HUDEP-2 (cell line): ENCODE results near the gene SRRM5.
"Not testable (repeated sequence)": the region's sequence is repeated elsewhere in the genome, so short reads cannot be mapped to it uniquely, and the experiment has no call there.

ENCODE experiments used
- DNase-seq, 76 experiments: peaks; one replicate each; lab custom pipeline; 2025; ENCODE audit not compliant: unreplicated experiment in 76 of 76; lab: John Stamatoyannopoulos, UW

The SRRM5 gene

DNA sequence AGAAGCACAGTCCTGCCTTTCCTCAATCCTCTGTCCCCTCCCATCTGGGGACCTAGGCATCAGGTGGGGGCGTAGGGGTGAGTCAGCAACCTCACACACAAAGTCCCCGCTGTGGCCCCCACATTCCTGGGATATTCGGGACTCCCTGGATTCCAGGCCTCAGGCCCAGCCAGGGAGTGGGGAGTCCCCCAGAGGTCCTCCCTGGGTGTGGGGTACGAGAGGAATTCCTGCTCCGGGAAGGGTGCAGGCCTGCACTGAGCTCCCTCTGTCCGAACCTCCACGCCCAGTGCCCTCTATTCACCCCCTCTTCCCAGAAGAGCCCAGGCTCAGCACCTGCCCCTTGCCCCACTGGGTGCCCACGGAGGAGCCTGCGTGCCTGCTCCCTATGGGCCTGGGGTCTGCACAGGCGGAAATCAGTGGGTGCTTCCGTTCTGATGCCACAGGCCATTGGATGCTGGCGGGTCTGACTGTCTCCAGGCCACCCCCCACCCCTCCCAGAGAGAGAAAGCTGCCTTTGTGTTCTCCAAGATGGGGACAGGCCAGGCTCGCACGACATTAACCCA lies 24.3 kb downstream of the SRRM5 start:
- DNase-seq = no peak

DNA sequence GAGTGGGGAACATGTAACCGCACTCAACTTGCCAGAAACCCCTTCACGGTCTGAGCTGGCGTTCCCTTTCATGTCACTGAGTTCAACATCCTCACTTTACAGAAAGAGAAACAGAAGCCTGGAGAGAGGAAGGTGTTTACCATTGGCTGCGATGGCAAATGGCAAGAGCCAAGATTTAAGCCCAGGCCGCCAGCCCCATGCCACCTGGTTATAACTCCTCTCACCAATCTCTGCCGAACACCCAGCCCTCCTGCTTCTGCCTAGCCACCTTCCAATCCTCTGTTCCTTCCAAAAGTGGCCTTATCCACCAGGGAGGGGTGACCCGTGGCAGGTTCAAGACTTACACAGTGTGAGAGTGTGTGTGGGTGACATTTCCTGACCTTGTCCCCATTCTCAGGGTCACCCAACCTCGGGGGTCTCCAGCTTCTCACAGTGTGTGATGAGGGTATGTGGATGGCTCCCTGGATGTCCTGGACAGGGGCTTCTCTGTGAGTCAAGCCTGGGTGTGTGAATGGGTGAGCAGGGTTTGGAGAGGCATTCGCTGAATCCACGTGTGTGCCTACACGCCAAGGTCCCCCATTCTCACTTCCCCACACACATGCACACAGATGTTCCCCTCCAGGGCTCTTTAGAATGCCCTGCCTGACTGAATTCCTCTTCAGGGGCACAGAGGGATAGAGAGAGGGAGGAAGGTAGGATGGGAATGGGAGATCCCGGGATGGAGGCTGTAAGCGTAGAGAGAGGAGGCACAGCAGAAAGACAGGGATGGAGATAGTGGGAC lies 26.5 kb downstream of the SRRM5 start:
- no peak for DNase-seq

DNA sequence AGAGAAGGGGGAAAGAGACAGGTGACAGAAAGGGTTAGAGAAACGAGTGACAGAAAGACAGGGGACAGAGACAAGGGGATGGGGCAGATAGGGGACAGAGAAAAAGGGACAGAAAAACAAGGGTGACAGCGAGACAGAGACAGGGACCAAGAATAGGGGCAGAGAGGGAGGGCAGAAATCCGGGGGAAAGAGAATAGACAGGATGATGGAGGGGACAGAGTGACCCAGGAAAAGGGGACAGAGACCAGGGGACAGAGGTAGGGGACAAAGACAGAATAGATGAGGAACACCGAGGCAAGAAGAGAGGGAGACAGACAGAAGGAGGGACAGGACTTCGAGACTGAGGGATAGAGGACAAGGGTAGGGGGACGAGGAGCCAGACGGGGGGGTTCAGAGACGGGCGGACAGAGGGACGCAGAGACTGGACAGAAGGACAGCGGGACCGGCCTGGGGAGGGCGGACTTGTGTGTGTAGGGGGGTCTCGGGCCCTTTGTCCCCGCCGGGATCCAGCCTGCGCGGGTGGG lies 27.2 kb downstream of the SRRM5 start:
- DNase-seq = no peak

DNA sequence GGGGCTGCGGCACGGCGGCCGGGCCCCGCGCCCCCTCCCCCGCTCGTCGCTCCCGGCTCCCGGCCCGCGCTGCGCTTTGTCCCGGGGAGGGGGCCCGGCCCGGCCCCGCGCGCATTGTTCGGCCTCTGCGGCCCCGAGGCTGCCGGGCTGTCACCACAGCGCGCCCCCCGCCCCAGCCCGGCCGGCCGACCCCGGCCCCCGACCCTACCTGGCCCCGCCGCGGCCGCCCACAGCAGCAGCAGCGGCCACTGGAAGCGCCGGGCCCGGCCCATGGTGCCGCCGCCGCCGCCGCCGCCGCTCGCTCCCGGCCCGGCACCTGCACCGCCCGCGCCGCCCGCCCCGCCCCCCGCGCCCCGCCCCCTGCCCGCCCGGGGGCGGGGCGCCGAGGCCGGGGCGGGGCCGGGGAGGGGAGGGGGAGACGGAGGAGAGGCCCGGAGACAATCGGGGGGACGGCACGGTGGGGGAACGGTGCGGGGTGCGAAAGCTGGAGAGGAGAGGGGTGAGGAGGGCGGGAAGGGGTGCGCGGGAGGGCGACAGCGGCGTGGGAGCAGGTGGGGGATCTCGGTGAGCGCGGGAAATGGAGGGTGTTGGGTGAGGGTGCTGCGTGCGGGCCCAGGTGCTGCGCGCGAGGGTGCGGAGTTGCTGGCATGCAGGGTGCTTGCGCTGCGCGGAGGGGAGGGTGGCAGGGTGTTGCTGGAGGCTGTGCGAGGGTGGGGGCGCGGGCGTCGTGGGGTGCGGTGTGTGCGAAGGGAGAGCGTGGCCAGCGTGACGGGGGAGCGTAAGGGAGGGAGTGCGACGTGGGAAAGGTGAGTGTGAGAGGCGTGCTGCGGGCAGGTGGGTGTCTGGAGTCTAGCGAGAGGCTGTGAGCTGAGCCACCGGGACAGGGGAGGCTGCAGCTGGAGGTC lies 27.9 kb downstream of the SRRM5 start, which contains the start of gene CADM4:
TSS of gene CADM4 (minus strand) at position 332 of the 905 bp plus-strand sequence. CDS start at position 272, 60 bp downstream.
- DNase-seq = peak in 14 of 76 experiments; percentile 10 to 33 (median 16)

DNA sequence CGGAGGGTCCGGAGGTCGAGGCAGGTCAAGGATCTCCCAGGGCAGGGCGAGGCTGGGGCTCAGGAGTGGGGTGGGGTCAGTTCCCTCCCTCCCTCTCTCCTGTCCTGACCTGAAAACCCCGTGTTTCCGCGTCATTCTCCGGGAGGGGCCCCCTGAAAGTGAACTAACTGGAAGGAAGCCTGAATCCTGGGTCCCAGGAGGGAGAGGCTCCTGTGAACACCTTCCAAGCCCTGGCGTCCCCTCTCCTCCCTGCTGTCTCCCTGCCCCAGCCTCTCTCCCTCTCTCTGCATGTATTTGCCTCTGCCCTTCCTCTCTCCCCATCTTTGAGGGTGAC lies 28.5 kb downstream of the SRRM5 start:
- DNase-seq = no peak

DNA sequence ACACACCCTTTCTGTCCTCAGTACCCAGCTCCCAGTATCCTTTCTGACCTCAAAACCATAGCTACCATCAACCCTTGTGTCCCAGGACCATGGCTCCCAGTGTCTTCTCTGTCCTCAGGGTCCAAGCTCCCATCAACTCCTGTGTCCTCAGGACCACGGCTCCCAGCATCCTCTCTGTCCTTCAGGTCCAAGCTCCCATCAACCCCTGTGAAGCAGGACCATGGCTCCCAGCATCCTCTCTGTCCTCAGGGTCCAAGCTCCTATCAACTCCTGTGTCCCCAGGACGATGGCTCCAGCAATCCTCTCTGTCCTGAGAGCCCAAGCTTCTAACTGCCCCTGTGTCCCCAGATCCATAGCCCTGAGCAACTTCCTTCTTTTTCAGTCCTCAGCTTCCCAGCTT lies 29.4 kb downstream of the SRRM5 start:
- DNase-seq = no peak

DNA sequence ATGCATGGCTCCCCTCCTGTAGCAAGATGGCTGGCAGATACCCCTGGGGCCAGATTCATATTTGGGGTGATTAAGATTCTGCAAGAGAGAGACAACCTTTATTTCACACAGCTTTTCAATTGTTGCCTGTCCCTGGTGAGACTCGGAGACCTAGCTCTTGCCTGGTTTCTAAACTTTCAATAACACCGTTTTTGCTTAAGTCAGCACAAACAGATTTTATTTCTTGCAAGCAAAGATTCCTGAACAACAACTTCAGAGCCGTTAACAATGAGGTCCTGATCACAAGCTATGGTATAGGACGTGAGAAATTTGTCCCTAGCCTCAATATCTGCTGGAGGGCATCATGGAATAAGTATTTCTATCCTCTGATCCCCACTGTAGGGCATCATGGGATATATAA lies 30.6 kb downstream of the SRRM5 start:
- no peak for DNase-seq

DNA sequence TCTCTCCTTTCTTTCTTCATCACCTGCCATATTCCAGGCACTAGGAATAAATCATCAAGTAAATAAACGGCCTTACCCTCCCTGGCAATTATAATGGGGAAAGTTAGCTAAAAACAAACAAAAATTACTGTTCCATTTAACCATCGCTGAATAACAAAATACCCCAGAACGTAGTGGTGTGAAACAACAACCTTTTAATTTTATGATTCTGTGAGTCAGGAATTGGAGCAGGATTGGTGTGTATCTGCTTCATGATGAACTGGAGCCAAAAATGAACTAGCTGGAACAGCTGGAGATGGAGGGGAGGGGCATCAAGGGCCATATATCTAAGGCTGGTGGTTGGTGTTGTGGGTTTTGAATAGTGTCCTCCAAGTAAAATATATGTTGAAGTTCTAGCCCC lies 31.4 kb downstream of the SRRM5 start:
- no peak for DNase-seq

DNA sequence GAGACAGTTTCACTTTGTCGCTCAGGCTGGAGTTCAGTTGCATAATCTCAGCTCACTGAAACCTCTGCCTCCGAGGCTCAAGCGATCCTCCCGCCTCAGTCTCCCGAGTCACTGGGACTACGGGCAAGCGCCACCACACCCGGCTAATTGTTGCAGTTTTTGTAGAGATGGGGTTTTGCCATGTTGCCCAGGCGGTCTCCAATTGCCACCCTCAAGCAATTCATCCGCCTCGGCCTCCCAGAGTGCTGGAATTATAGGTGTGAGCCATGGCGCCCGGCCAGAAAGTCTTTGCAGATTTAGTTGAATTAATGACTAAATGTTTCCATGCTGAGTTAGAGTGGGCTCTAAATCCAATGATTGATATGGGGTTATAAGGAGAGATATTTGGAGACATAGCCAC lies 32.3 kb downstream of the SRRM5 start:
- DNase-seq = no peak

DNA sequence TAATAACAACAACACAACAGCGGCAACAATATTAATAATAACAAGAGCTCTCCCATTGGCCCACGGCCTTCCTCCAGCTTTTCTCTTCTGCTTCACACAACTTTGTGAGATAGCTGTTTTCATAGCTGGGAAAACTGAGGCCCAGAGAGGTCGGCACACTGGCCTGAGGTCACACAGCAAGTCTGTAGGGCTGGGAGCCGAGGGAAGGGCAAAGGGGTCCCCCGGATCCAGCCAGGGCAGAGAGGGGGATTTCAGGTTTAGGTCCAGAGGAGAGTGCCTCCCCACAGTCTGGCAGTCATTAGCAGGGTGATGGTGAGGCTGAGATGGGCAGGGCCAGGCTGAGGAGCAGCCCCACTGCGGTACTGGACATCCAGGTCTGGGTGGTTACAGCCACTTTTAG lies 36.7 kb downstream of the SRRM5 start:
- DNase-seq = no peak

DNA sequence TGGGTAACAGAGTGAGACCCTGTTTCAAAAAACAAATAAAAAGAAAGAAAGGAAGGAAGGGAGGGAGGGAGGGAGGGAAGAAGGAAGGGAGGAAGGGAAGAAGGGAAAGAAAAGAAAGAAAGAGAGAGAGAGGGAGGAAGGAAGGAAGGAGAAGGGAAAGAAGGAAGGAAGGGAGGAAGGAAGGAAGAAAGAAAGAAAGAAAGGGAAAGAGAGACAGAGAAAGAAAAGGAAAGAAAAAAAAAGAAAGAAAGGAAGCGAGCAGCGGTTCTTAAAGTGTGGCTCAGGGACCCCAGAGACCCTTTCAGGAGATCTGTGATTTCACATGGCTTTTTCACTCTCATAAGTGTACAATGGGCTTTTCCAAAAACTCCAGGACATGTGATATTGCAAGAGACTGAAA lies 37.6 kb downstream of the SRRM5 start:
- no peak for DNase-seq

DNA sequence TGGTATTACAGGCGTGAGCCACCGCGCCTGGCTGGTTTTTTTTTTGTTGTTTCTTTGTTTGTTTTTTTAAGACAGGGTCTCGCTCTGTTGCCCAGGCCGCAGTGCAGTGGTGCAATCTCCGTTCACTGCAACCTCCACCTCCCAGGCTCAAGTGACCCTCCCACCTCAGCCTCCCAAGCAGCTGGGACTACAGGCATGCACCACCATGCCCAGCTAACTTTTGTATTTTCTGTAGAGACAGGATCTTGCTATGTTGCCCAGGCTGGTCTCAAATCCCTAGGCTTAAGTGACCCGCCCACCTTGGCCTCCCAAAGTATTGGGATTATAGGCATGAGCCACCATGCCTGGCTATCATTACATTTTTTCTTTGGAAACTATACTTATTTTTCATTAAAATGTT lies 38.4 kb downstream of the SRRM5 start:
- not testable (repeated sequence) for DNase-seq

DNA sequence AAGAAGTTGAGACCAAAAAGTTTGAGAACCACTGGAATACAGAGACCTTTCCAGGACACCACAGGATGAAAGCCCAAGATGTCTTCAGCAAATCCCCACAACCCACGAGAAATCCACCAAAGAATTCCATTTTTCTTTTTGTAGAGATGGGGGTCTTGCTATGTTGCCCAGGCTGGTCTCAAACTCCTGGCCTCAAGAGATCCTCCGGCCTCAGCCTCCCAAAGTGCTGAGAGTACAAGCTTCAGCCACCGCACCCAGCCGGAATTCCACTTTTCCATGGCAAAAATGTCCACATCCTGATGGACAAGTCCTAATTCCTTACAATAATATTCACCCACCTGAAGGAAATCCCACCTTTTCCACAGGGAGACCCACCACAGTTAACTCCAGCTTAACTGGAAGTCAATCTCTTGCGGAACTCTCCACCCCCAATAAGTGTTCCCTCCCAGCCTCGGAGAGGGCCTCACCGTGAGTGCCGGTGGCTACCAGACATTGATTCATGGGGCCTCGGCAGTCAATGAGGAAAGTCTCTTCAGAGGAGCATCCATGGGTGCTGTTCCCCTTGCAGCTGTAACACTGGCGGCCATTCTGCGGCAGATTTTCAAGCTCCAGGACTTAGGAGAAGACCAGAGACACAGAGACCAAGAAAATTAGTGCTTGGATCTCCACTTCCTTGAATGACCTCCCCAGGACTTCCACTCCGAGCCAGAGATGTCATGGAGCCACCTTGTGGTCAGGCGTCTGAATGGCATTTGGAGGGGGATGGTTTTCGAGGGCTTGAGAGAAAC lies 40.1 kb downstream of the SRRM5 start:
- peak in 65 of 76 experiments; percentile 13 to 80 (median 58) for DNase-seq

DNA sequence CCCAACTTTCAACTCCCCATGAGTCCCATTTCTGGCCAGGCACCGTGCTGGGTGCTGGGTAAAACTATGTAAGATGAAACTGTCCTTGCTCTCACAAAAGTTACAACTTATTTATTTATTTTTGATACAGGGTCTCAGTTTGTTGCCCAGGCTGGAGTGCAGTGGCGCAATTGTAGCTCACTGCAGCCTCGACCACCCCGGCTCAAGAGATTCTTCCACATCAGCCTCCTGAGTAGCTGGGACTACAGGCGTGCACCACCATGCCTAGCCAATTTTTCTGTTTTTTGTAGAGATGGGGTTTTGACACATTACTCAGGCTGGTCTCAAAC lies 40.6 kb downstream of the SRRM5 start:
- DNase-seq = no peak

DNA sequence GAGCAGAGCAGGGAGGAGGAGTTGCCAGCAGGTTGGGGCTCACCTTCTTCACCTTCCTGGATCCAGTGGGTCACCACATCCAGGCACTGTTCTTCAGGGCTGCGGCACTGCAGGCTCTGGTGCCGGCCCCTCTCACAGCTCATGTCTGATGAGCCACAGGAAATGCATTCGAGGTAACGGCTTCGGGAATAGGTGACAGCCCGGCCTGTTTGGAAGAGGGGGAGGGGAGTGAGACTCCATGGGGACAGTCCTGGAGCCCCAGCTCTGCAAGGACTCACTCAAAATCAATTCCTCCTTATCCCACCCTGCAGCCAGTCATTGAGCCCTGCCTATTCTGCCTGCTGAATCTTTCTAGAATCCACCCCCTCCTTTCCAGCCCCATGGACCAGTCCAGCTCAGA lies 44.5 kb downstream of the SRRM5 start:
- no peak for DNase-seq

DNA sequence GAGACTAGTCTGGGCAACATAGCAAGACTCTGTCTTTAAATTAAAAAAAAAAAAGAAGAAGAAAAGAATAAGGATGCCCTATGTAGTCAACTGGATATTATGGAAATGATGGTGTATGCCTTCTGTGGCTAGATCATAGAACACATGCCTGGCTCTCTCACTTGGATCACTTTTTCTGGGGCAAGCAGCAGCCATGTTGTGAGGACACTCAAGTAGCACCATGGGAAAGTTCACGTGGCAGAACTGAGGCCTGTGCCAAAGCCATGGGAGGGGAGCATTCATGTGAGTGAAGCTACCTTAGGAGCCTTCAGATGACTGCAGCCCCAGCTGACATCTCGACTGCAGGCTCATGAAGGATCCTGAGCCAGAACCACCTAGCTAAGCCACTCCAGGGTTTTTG lies 46.1 kb downstream of the SRRM5 start:
- no peak for DNase-seq

DNA sequence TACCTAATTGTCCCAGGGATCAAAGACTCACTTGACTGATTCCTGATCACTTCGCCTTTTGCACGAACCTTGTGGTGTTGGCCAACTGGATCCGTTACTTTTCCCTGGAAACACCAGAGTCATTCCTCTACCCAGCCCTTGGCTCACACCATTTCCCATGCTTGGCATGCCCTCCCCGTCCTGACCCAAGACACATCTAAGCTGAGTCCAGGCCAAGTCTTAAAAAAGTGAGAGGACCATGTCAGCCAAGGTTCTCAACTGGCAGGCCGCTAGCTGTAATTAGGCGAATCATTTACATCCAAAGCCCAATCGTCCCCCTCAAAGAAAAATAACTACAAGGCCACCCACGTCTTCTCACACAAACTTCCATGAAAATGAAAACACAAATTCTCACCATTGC lies 46.6 kb downstream of the SRRM5 start:
- DNase-seq = no peak

DNA sequence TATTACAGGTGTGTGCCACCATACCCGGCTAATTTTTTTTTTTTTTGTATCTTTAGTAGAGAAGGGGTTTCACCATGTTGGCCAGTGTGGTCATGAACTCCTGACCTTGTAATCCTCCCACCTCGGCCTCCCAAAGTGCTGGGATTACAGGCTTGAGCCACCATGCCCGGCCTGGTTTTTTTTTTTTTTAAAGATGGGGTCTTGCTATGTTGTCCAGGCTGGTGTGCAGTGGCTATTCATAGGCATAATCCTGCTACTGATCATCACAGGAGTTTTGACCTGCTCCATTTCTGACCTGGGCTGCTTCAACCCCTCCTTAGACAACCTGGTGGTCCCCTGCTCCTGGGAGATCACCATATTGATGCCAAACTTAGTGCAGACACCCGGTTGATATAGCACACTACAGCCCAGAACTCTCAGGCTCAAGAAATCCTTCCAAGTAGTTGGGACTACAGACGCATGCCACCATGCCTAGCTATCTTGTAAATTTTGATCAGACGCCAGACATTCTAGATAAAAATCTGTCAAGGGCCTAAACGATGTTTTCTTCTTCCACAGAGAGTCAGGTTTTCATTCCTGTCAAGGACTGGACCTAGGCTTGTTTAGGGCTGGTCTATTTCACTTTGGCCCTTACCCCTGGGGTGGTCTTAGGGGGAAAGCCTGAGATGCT lies 48.5 kb downstream of the SRRM5 start:
- DNase-seq = peak in 3 of 76 experiments; percentile 4 to 13 (median 10)

DNA sequence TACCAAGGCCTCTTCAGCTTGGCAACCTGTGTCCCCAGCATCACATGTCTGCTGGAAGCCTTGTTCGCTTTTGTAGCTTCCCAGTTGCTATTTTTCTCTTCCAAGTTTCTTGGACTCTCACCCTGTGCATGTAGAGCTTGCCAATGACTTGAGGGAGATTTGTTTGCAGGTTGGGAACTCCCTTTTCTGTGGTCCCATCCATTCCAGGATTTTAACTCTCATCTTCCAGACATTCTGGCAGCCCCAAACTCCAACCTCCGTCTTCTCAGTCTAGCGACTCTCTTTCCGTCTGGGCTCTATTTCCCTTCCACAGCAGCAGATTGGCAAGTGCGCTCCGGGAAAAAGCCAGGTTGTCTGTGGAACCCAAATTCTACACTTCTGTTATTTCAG lies 49.1 kb downstream of the SRRM5 start:
- DNase-seq = no peak

DNA sequence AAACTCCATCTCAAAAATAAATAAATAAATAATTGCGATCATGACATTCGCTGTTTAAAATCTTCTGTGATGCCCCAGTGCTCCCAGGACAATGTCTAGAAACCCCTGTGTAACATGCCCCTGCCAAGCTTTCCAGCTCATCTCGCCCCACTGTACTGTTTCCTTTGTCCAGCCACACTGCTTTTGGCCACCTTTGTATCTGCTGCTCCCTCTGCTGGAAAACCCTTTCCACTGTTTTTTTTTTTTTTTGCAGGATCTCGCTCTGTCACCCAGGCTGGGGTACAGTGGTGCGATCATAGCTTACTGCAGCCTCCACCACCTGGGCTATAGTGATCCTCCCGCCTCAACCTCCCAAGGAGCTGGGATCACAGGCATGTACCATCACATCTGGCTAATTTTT lies 50.6 kb downstream of the SRRM5 start:
- peak in 5 of 76 experiments; percentile 12 to 31 (median 16) for DNase-seq
